GM12865 (cell line): ENCODE data around the gene KRTAP4-11.
"Not testable (repeated sequence)": the region's sequence is repeated elsewhere in the genome, so short reads cannot be mapped to it uniquely, and the experiment has no call there.

Experiments
- DNase-seq: peaks from one replicate; pipeline ENCODE4 v3.0.0; 2010; ENCODE audit warnings: low read depth
- H3K4me3 ChIP-seq: 2 replicates; pipeline ENCODE4 v1.5.1; 2011; ENCODE audit warnings: mild to moderate bottlenecking, low read depth, low read length, control low read depth
- TF ChIP-seq, protein P1 (sequence below): IDR thresholded peaks from 2 replicates; pipeline ENCODE4 v1.5.1; 2011; ENCODE audit warnings: low read length, control low read depth, low read depth, inconsistent platforms; ENCODE audit not compliant: insufficient read depth; ENCODE audit errors: missing control alignments

KRTAP4-11 gene

DNA sequence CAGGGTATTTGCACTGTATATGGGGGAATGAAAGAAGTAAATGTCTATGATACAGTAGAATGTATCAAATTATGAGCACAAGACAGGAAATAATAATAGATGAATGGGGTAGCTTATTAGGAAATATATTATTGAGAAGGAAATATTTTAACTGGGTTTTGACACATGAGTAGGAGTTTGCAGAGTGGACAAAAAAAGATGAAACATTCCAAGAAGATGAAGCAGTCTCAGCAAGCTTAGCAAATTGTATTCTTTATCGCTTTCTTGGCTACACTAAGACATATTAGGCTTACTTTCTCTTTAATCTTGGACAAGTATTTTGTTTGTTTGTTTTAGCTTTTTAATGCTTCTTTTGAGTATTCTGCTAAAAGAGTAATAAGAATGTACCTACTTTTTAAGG, 14.3 kb downstream of the KRTAP4-11 start:
- H3K4me3 ChIP-seq: no peak overlapping the region
- TF ChIP-seq, protein P1, sequence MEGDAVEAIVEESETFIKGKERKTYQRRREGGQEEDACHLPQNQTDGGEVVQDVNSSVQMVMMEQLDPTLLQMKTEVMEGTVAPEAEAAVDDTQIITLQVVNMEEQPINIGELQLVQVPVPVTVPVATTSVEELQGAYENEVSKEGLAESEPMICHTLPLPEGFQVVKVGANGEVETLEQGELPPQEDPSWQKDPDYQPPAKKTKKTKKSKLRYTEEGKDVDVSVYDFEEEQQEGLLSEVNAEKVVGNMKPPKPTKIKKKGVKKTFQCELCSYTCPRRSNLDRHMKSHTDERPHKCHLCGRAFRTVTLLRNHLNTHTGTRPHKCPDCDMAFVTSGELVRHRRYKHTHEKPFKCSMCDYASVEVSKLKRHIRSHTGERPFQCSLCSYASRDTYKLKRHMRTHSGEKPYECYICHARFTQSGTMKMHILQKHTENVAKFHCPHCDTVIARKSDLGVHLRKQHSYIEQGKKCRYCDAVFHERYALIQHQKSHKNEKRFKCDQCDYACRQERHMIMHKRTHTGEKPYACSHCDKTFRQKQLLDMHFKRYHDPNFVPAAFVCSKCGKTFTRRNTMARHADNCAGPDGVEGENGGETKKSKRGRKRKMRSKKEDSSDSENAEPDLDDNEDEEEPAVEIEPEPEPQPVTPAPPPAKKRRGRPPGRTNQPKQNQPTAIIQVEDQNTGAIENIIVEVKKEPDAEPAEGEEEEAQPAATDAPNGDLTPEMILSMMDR: no peak
- no peak for DNase-seq

DNA sequence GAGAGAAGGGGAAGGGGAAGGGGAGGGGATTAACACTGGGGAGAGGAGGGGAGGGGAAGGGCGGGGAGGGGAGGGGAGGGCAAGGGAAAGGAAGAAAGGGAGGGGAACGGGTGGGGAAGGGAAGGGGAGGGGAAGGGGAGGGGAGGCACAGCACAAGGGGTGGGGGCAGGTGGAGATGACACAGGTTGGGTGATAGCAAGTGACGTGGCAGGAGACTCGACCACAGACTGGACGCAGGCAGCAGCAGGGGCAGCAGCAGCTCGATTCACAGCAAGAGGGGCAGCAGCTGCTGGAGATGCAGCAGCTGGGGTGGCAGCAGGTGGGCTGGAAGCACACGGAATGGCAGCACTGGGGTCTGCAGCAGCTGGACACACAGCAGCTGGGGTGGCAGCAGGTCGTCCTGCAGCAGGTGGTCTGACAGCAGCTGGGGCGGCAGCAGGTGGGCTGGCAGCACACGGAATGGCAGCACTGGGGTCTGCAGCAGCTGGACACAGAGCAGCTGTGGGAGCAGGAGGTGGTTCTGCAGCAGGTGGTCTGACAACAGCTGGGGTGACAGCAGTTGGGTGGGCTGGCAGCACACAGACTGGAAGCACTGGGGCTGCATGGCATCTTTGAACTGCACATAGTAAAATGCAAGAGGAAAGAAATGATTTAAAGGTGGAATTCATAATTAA, 16.4 kb downstream of the KRTAP4-11 start, which contains the start of gene KRTAP4-16:
KRTAP4-16 (minus strand) TSS at position 624 of the 674 bp plus-strand sequence; CDS start at position 624, 0 bp downstream.
- no peak within 1 kb of the TSS for H3K4me3 ChIP-seq
- TF ChIP-seq, protein P1: no peak
- DNase-seq: no peak

DNA sequence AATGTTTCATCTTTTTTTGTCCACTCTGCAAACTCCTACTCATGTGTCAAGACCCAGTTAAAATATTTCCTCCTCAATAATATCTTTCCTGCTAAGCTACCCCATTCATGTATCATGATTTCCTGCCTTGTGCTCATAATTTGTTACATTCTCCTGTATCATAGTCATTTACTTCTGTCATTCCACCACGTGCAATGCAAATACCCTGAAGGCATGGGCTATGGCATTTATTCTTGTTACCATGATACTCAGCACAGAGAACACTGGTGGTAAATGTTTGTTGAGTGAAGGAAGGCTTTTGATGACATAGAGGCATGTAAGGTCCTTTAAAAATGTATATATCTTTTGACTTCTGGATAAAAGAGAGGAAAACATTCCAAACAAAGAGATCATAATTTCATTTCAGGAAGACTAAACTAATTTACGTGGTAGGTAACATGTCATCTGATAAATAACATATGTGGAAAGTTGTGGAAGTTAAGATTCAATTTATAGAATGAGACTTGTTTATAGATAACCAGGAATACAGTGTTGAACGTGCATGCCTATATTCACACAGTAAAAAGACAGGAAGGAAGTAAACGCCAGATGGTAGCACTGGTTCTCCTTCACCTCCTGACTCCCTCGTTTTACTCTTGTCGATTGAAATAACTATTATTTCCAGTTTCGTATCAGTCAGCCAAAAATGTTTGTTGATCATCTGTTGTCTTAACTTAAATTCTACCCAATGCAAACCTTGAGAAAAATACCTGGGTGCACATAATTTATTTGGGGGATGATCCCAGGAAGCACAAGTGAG, 18.3 kb downstream of the KRTAP4-11 start:
- DNase-seq, H3K4me3 ChIP-seq: not testable (repeated sequence)

DNA sequence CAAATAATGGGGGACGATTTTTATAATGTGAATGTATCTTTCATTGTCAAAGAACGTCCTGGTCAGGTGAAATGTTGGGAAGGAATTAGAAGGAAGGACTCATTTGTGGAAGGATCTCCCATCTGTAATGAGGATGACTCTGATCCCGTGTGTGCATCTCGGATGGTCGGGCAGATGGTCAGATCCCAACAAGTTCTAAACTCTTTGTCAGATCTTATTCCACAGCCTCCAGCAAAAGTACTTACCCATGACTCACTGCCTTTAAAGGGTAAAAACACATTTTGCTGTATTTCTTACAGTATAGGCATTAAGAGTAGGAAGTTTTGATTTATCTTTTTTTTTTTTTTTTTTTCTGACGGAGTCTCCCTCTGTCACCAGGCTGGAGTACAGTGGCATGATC, 19.7 kb downstream of the KRTAP4-11 start:
- H3K4me3 ChIP-seq: no peak overlapping the region
- no peak for DNase-seq
- TF ChIP-seq, protein P1: no peak

DNA sequence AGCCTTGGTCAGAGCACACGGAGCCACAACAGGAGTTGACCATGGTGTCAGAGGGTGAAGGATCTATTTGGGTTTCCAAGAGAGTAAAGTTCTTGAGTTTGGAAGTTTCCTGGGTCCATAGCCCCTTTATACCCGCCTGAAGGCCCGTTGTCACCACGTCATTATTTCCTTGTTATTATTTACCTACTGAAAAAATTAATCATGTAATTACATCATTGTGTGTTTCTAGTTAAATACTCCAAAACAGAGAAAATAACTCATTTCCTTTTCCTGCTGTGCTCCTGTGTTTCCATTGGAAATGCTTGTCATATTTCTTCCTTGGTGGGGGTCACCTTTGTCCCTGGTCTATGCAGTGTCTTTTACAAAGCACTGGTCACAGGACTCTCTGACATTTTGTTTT, 20.1 kb downstream of the KRTAP4-11 start, which contains the start of gene KRTAP4-8:
KRTAP4-8 (minus strand) TSS at position 101 of the 400 bp plus-strand sequence; CDS start at position 43, 58 bp downstream.
- DNase-seq: no peak
- H3K4me3 ChIP-seq: no peak within 1 kb of the TSS
- TF ChIP-seq, protein P1: no peak

DNA sequence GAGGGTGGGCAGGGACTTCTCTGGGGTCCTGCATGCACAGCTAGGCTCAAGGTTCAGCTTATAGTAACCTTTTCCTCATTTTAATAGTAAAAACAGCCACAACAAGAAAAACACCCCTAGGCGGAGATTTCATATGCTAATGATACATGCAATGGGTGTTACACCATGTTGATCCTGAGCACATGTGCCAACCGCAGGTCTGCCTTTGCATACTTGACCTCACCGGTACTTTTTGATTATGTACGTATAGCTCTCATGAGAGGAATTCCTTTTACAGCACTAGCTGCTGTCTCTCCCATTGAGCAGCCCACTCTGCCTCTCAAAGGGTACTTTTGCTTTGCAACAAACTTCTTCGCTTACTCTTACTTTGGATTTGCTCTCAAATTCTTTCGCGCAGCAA, 22.1 kb downstream of the KRTAP4-11 start:
- DNase-seq: no peak
- H3K4me3 ChIP-seq: no peak overlapping the region
- TF ChIP-seq, protein P1: no peak

DNA sequence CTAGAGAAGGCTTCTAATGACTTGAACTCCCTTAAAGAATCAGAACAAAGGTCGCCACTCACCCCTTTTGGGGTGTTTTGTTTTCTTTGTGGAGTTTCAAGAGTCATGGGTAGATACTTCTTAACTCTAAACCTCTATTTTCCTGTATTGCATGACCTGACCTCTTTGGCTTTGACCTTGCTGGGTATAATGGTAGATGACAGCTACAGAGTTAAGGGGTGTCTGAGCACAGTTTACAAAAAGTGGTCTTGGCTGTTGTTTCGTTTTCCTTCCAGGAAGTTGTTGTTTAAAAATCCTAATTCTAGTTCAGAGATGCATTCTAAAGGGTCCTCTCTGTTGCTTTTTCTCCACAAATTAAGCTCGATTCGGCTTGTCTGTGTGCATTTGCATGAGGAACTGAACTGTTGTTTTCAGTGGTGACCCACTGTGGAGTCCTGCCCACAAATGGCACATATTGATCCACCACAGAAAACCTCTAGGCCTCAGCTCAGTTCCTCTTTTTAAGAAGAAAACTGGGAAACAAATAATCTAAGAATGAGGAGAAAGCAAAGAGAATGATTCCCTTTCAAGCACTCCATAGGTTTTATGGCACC, 29.3 kb downstream of the KRTAP4-11 start:
- not testable (repeated sequence) for DNase-seq, H3K4me3 ChIP-seq

DNA sequence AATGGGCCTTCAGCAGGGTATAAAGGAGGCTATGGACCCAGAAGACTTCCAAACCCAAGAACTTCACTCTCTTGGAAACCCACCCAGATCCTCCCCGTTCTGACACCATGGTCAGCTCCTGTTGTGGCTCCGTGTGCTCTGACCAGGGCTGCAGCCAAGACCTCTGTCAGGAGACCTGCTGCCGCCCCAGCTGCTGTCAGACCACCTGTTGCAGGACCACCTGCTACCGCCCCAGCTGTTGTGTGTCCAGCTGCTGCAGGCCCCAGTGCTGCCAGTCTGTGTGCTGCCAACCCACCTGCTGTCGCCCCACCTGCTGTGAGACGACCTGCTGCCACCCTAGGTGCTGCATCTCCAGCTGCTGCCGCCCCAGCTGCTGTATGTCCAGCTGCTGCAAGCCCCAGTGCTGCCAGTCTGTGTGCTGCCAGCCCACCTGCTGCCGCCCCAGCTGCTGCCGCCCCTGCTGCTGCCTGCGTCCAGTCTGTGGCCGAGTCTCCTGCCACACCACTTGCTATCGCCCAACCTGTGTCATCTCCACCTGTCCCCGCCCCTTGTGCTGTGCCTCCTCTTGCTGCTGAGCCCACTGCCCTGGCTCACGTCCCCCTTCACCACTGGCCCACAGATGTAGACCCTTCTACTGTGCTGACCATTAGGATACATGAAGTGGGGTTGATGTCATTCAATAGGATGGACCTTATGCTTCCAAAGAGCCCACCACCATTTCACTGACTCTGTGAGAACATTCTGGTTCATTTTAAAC, 33.9 kb downstream of the KRTAP4-11 start, which contains the start of gene KRTAP4-7:
KRTAP4-7 (plus strand) TSS at position 51 of the 757 bp plus-strand sequence; CDS start at position 108, 57 bp downstream.
- not testable (repeated sequence) for H3K4me3 ChIP-seq, DNase-seq

DNA sequence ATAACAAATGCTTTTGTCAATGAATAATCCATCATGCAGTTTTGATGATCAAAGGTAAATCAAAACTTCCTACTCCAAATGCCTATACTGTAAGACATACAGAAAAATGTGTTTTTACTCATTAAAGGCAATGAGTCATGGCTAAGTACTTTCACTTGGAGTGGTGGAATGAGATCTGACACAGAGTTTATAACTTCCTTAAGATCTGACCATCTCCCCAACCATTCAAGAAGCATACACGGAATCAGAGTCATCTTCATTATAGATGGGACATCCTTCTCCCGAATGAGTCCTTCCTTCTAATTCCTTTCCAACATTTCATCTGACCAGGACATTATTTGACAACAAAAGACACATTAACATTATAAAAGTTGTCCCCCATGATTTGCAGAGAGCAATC, 34.7 kb downstream of the KRTAP4-11 start:
- DNase-seq: not testable (repeated sequence)

More for the DNA sequence above, 34.7 kb downstream of the KRTAP4-11 start:
- H3K4me3 ChIP-seq: not testable (repeated sequence)
